B cell (primary cell): Measurements from ENCODE around the gene GRAMD2A.

Experiments
- EZH2 ChIP-seq: IDR thresholded peaks from 2 replicates; pipeline ENCODE4 v1.6.1; 2012; ENCODE audit warnings: borderline replicate concordance, low read depth, mild to moderate bottlenecking, moderate library complexity, low read length; ENCODE audit not compliant: insufficient read depth, poor library complexity, severe bottlenecking
- TF ChIP-seq, protein P1 (sequence below): fragments of 200-600 bp; IDR thresholded peaks from one replicate; pipeline ENCODE4 v1.8.0; 2022; ENCODE audit warnings: antibody characterized with exemption, mild to moderate bottlenecking

GRCh38 chr15:72118017-72118978 is 79.3 kb downstream of the GRAMD2A start, which contains the start of the genes MYO9A and SENP8:
- TF ChIP-seq, protein P1, sequence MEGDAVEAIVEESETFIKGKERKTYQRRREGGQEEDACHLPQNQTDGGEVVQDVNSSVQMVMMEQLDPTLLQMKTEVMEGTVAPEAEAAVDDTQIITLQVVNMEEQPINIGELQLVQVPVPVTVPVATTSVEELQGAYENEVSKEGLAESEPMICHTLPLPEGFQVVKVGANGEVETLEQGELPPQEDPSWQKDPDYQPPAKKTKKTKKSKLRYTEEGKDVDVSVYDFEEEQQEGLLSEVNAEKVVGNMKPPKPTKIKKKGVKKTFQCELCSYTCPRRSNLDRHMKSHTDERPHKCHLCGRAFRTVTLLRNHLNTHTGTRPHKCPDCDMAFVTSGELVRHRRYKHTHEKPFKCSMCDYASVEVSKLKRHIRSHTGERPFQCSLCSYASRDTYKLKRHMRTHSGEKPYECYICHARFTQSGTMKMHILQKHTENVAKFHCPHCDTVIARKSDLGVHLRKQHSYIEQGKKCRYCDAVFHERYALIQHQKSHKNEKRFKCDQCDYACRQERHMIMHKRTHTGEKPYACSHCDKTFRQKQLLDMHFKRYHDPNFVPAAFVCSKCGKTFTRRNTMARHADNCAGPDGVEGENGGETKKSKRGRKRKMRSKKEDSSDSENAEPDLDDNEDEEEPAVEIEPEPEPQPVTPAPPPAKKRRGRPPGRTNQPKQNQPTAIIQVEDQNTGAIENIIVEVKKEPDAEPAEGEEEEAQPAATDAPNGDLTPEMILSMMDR, result no peak
- no peak for TF ChIP-seq EZH2
